ENCODE measurements around the gene XRCC3.

GRCh38 chr14:103687712-103688111 lies 27.5 kb downstream of the XRCC3 start:
- TF ChIP-seq CTCF (IDR thresholded peaks at IDR 0.05) (no peak), POLR2A (IDR thresholded peaks at IDR 0.05) (no peak)
